Measurements from ENCODE around the gene SEL1L3.

Gene SEL1L3

GRCh38 chr4:25861951-25862410, 807 bp downstream of the SEL1L3 start:
- 1% methylated on average over 29 of the region's 32 CpGs for WGBS
- Histone ChIP-seq H2BK5ac (ENCODE audit: low read depth, low read length, poor library complexity, severe bottlenecking) (no peak overlapping the region), H3K9ac (ENCODE audit: low read length) (peak overlapping the region; percentile 62), H2BK120ac (ENCODE audit: low read depth, low read length) (peak overlapping the region; percentile 27), H2AFZ (ENCODE audit: low read depth, low read length) (no peak overlapping the region), H3K4ac (ENCODE audit: low read depth in 1 of 2, low read length in 2 of 2) (no peak overlapping the region), H3K9me3 (ENCODE audit: control insufficient read depth, low read length) (no peaks in the 10 kb centered on the region), H3K23ac (ENCODE audit: low read length in 2 of 2) (no peak overlapping the region), H3K4me1 (ENCODE audit: control insufficient read depth, insufficient read depth, low read depth, low read length) (peaks cover 5% of the 10 kb centered on the region), H2AK5ac (ENCODE audit: low read length, severe bottlenecking) (no peak overlapping the region), H4K8ac (ENCODE audit: low read length) (no peak overlapping the region), H3K18ac (ENCODE audit: low read depth in 1 of 2, low read length in 2 of 2) (no peak overlapping the region), H3K14ac (ENCODE audit: low read length in 2 of 2) (no peak overlapping the region), H3K79me1 (replicated peaks; ENCODE audit: low read length, poor library complexity, severe bottlenecking) (no peaks in the 10 kb centered on the region), H3K36me3 (ENCODE audit: control insufficient read depth in 1 of 2, insufficient read depth in 2 of 2, low read depth in 1 of 2, low read length in 2 of 2) (no peaks in the 10 kb centered on the region), H3K4me2 (ENCODE audit: low read length, poor library complexity, severe bottlenecking) (peak overlapping the region; percentile 98), H3K4me3 (ENCODE audit: insufficient read depth in 1 of 2, low read depth in 1 of 2, low read length in 2 of 2) (peak overlapping the region; percentile 66 to 69), H2BK15ac (ENCODE audit: low read depth, poor library complexity, severe bottlenecking) (peak overlapping the region; percentile 56), H3K27me3 (ENCODE audit: control insufficient read depth in 1 of 2, insufficient read depth in 1 of 2, low read length in 2 of 2) (peaks cover 12 to 15% of the 10 kb centered on the region in 2 experiments), H2BK12ac (ENCODE audit: low read length in 2 of 2) (no peak overlapping the region), H3K27ac (ENCODE audit: low read length, poor library complexity, severe bottlenecking) (no peak overlapping the region), H4K91ac (ENCODE audit: low read length) (no peak overlapping the region)
- DNase-seq, result peak; percentile 58

DNA sequence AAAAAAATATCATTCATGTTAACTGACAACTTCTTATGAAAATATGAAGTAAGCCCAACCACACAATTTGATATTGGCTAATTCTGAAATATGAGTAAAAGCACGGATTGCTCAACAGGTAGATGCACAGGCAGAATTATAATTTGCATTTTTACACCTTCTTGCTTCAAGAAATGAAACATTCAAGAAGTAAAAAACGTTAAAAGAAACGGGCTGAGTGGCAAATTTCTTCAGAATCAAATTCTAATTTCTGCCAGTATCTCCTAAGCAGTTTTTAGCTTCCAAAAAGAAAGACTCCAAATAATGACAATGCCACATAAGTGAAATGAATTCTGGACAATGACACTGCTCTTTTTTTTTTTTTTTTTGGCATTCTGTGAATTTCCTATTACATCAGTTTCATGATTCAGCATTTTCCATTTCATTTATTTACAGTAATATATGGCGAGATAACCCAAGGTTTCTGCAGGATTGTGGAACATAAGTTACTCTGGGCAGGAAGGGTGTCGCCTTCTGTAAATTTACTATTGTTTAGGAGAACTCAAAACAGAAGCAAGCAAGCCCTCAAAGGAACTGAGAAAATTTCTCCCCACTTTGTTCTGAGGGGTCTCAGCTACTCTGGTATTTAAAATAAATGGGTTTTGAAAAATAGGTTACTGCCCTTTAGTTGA, 1.4 kb downstream of the SEL1L3 start:
- no peak overlapping the region for H3K4ac ChIP-seq (ENCODE audit: low read depth in 1 of 2, low read length in 2 of 2)
- no peak overlapping the region for H4K8ac ChIP-seq (ENCODE audit: low read length)
- DNase-seq, result peak; percentile 60
- H3K79me1 ChIP-seq (replicated peaks; ENCODE audit: low read length, poor library complexity, severe bottlenecking), result no peaks in the 10 kb centered on the region
- peak overlapping the region; percentile 62 for H3K9ac ChIP-seq (ENCODE audit: low read length)
- H3K27me3 ChIP-seq (ENCODE audit: control insufficient read depth in 1 of 2, insufficient read depth in 1 of 2, low read length in 2 of 2), result peaks cover 12% of the 10 kb centered on the region in 2 experiments
- H3K9me3 ChIP-seq (ENCODE audit: control insufficient read depth, low read length), result no peaks in the 10 kb centered on the region
- H3K23ac ChIP-seq (ENCODE audit: low read length in 2 of 2), result no peak overlapping the region
- 66% methylated on average over 5 of the region's 5 CpGs for WGBS
- no peaks in the 10 kb centered on the region for H3K36me3 ChIP-seq (ENCODE audit: control insufficient read depth in 1 of 2, insufficient read depth in 2 of 2, low read depth in 1 of 2, low read length in 2 of 2)
- no peak overlapping the region for H2AFZ ChIP-seq (ENCODE audit: low read depth, low read length)
- H2BK12ac ChIP-seq (ENCODE audit: low read length in 2 of 2), result no peak overlapping the region
- peak overlapping the region in 1 of 2 experiments; percentile 69 for H3K4me3 ChIP-seq (ENCODE audit: insufficient read depth in 1 of 2, low read depth in 1 of 2, low read length in 2 of 2)
- peaks cover 5% of the 10 kb centered on the region for H3K4me1 ChIP-seq (ENCODE audit: control insufficient read depth, insufficient read depth, low read depth, low read length)
- H2BK120ac ChIP-seq (ENCODE audit: low read depth, low read length), result no peak overlapping the region
- no peak overlapping the region for H2BK5ac ChIP-seq (ENCODE audit: low read depth, low read length, poor library complexity, severe bottlenecking)
- H3K4me2 ChIP-seq (ENCODE audit: low read length, poor library complexity, severe bottlenecking), result peak overlapping the region; percentile 98
- H2AK5ac ChIP-seq (ENCODE audit: low read length, severe bottlenecking), result no peak overlapping the region
- H3K27ac ChIP-seq (ENCODE audit: low read length, poor library complexity, severe bottlenecking), result no peak overlapping the region
- no peak overlapping the region for H4K91ac ChIP-seq (ENCODE audit: low read length)
- H3K18ac ChIP-seq (ENCODE audit: low read depth in 1 of 2, low read length in 2 of 2), result no peak overlapping the region
- no peak overlapping the region for H3K14ac ChIP-seq (ENCODE audit: low read length in 2 of 2)
- H2BK15ac ChIP-seq (ENCODE audit: low read depth, poor library complexity, severe bottlenecking), result no peak overlapping the region

- H4K91ac ChIP-seq (ENCODE audit: low read length), result no peak overlapping the region
- no peaks in the 10 kb centered on the region for H3K9me3 ChIP-seq (ENCODE audit: control insufficient read depth, low read length)
- H3K4me3 ChIP-seq (ENCODE audit: insufficient read depth in 1 of 2, low read depth in 1 of 2, low read length in 2 of 2), result no peak overlapping the region
- WGBS, result 90% methylated on average over 4 of the region's 7 CpGs
- H2BK5ac ChIP-seq (ENCODE audit: low read depth, low read length, poor library complexity, severe bottlenecking), result no peak overlapping the region
- H3K4me1 ChIP-seq (ENCODE audit: control insufficient read depth, insufficient read depth, low read depth, low read length), result peaks cover 5% of the 10 kb centered on the region
- H3K18ac ChIP-seq (ENCODE audit: low read depth in 1 of 2, low read length in 2 of 2), result no peak overlapping the region
- no peak overlapping the region for H2AFZ ChIP-seq (ENCODE audit: low read depth, low read length)
- no peak overlapping the region for H3K23ac ChIP-seq (ENCODE audit: low read length in 2 of 2)
- H3K4me2 ChIP-seq (ENCODE audit: low read length, poor library complexity, severe bottlenecking), result no peak overlapping the region
- no peak overlapping the region for H3K14ac ChIP-seq (ENCODE audit: low read length in 2 of 2)
- no peak overlapping the region for H3K27ac ChIP-seq (ENCODE audit: low read length, poor library complexity, severe bottlenecking)
- H2BK120ac ChIP-seq (ENCODE audit: low read depth, low read length), result no peak overlapping the region
- H3K27me3 ChIP-seq (ENCODE audit: control insufficient read depth in 1 of 2, insufficient read depth in 1 of 2, low read length in 2 of 2), result peaks cover 12% of the 10 kb centered on the region in 2 experiments
- no peaks in the 10 kb centered on the region for H3K36me3 ChIP-seq (ENCODE audit: control insufficient read depth in 1 of 2, insufficient read depth in 2 of 2, low read depth in 1 of 2, low read length in 2 of 2)
- no peak for DNase-seq
- no peak overlapping the region for H2AK5ac ChIP-seq (ENCODE audit: low read length, severe bottlenecking)
- peaks cover 2% of the 10 kb centered on the region for H3K79me1 ChIP-seq (replicated peaks; ENCODE audit: low read length, poor library complexity, severe bottlenecking)
- no peak overlapping the region for H4K8ac ChIP-seq (ENCODE audit: low read length)
- no peak overlapping the region for H2BK12ac ChIP-seq (ENCODE audit: low read length in 2 of 2)
- no peak overlapping the region for H3K9ac ChIP-seq (ENCODE audit: low read length)
- no peak overlapping the region for H3K4ac ChIP-seq (ENCODE audit: low read depth in 1 of 2, low read length in 2 of 2)
- no peak overlapping the region for H2BK15ac ChIP-seq (ENCODE audit: low read depth, poor library complexity, severe bottlenecking)
These were observed 2.1 kb downstream of the SEL1L3 start for GRCh38 chr4:25860586-25861279.

GRCh38 chr4:25859429-25860148, 3.2 kb downstream of the SEL1L3 start:
- H2BK12ac ChIP-seq (ENCODE audit: low read length in 2 of 2), result peak overlapping the region; percentile 7 to 78
- WGBS, result 61% methylated on average over 6 of the region's 6 CpGs

More at GRCh38 chr4:25859429-25860148, 3.2 kb downstream of the SEL1L3 start:
- no peak for DNase-seq
- H3K4me3 ChIP-seq (ENCODE audit: insufficient read depth in 1 of 2, low read depth in 1 of 2, low read length in 2 of 2), result no peak overlapping the region
- H4K8ac ChIP-seq (ENCODE audit: low read length), result no peak overlapping the region
- H3K27ac ChIP-seq (ENCODE audit: low read length, poor library complexity, severe bottlenecking), result no peak overlapping the region
- no peaks in the 10 kb centered on the region for H3K9me3 ChIP-seq (ENCODE audit: control insufficient read depth, low read length)
- H4K91ac ChIP-seq (ENCODE audit: low read length), result no peak overlapping the region
- H3K23ac ChIP-seq (ENCODE audit: low read length in 2 of 2), result no peak overlapping the region
- H3K79me1 ChIP-seq (replicated peaks; ENCODE audit: low read length, poor library complexity, severe bottlenecking), result peaks cover 3% of the 10 kb centered on the region
- peaks cover 5% of the 10 kb centered on the region for H3K4me1 ChIP-seq (ENCODE audit: control insufficient read depth, insufficient read depth, low read depth, low read length)
- H3K27me3 ChIP-seq (ENCODE audit: control insufficient read depth in 1 of 2, insufficient read depth in 1 of 2, low read length in 2 of 2), result peaks cover 12% of the 10 kb centered on the region in 2 experiments
- H3K9ac ChIP-seq (ENCODE audit: low read length), result no peak overlapping the region
- H3K36me3 ChIP-seq (ENCODE audit: control insufficient read depth in 1 of 2, insufficient read depth in 2 of 2, low read depth in 1 of 2, low read length in 2 of 2), result no peaks in the 10 kb centered on the region
- H2AK5ac ChIP-seq (ENCODE audit: low read length, severe bottlenecking), result no peak overlapping the region
- no peak overlapping the region for H3K4me2 ChIP-seq (ENCODE audit: low read length, poor library complexity, severe bottlenecking)
- H3K4ac ChIP-seq (ENCODE audit: low read depth in 1 of 2, low read length in 2 of 2), result no peak overlapping the region
- H3K18ac ChIP-seq (ENCODE audit: low read depth in 1 of 2, low read length in 2 of 2), result peak overlapping the region in 1 of 2 experiments; percentile 70
- H2AFZ ChIP-seq (ENCODE audit: low read depth, low read length), result no peak overlapping the region
- H2BK5ac ChIP-seq (ENCODE audit: low read depth, low read length, poor library complexity, severe bottlenecking), result no peak overlapping the region
- H2BK15ac ChIP-seq (ENCODE audit: low read depth, poor library complexity, severe bottlenecking), result no peak overlapping the region
- no peak overlapping the region for H2BK120ac ChIP-seq (ENCODE audit: low read depth, low read length)
- H3K14ac ChIP-seq (ENCODE audit: low read length in 2 of 2), result no peak overlapping the region

Data from mesenchymal stem cell (in vitro differentiated cells and primary cell).